T-cell (primary cell): Measurements from ENCODE around the gene CHST10. TPM values are rescaled to one million over a fixed set of nuclear protein-coding genes. Genes with fewer than 3 reads are reported as not detected.

Experiments
- ATAC-seq, 4 experiments: fragments of 200-7000 bp in 3 of 4; fragments of 150-1000 bp in 1 of 4; cut with Tn5 transposase; replicated peaks in 1 of 4; 1 replicate in 3 of 4; 2 replicates in 1 of 4; pipeline ENCODE4 v1.10.0; 2021; ENCODE audit warnings: moderate library complexity in 3 of 4, mild to moderate bottlenecking in 2 of 4, moderate number of reproducible peaks in 1 of 4
- CTCF ChIA-PET, 2 donors: fragments of 300-600 bp; sonication (Branson Sonifier 250); formaldehyde crosslinking; loops; one replicate each; lab custom pipeline; 2022; ENCODE audit warnings: antibody characterized with exemption in 2 of 2; lab: Charles Lee
- POLR2A ChIA-PET, 2 donors: fragments of 300-600 bp; sonication (Branson Sonifier 250); formaldehyde crosslinking; loops; one replicate each; lab custom pipeline; 2022; ENCODE audit warnings: antibody characterized with exemption in 2 of 2; lab: Charles Lee
- DNase-seq, 35 experiments: peaks; one replicate each; pipeline versions ENCODE4 v3.0.0 to v3.0.0-alpha.2; 2013 to 2023
- H3K27ac ChIP-seq: one replicate; pipeline ENCODE4 v1.5.1; 2013; ENCODE audit warnings: low read length
- H3K27me3 ChIP-seq, 2 experiments: replicated peaks in 1 of 2; 1 replicate in 1 of 2; 2 replicates in 1 of 2; pipeline versions ENCODE4 v1.6.1 to v1.7.0; 2013; ENCODE audit warnings: low read length in 1 of 2, mixed read lengths in 1 of 2; ENCODE audit not compliant: control insufficient read depth in 2 of 2, insufficient read depth in 2 of 2; ENCODE audit errors: extremely low read depth in 1 of 2
- H3K36me3 ChIP-seq, 2 donors: 1 replicate in 1 of 2; 2 replicates in 1 of 2; pipeline versions ENCODE4 v1.6.1 to v1.7.0; 2013; ENCODE audit warnings: low read length in 1 of 2; ENCODE audit not compliant: control insufficient read depth in 2 of 2, insufficient read depth in 1 of 2; ENCODE audit errors: extremely low read depth in 1 of 2
- H3K4me1 ChIP-seq, 2 experiments: 1 replicate in 1 of 2; 2 replicates in 1 of 2; pipeline versions ENCODE4 v1.6.1 to v1.7.0; 2013; ENCODE audit warnings: low read length in 2 of 2, mixed read lengths in 1 of 2; ENCODE audit not compliant: insufficient read depth in 2 of 2, control insufficient read depth in 1 of 2; ENCODE audit errors: extremely low read depth in 1 of 2
- H3K4me3 ChIP-seq, 2 donors: 1 replicate in 1 of 2; 2 replicates in 1 of 2; pipeline versions ENCODE4 v1.5.1 to v1.7.0; 2013; ENCODE audit warnings: mild to moderate bottlenecking in 2 of 2, low read length in 1 of 2, moderate library complexity in 1 of 2; ENCODE audit not compliant: control insufficient read depth in 1 of 2; ENCODE audit errors: extremely low read depth in 1 of 2
- H3K9me3 ChIP-seq: 2 replicates; pipeline ENCODE4 v1.7.0; 2013
- H3K27ac Mint-ChIP-seq, 2 donors: one replicate each; pipeline ENCODE4 v1.8.0; 2020 to 2021; ENCODE audit warnings: mild to moderate bottlenecking in 2 of 2, mixed read lengths in 2 of 2
- H3K27me3 Mint-ChIP-seq, 2 donors: one replicate each; pipeline ENCODE4 v1.8.0; 2021 to 2022; ENCODE audit warnings: mixed read lengths in 2 of 2
- H3K36me3 Mint-ChIP-seq: one replicate; pipeline ENCODE4 v1.8.0; 2021; ENCODE audit warnings: mixed read lengths
- H3K4me1 Mint-ChIP-seq, 3 donors: one replicate each; pipeline ENCODE4 v1.8.0; 2020 to 2022; ENCODE audit warnings: mixed read lengths in 3 of 3, mild to moderate bottlenecking in 1 of 3
- H3K4me3 Mint-ChIP-seq, 3 donors: one replicate each; pipeline ENCODE4 v1.8.0; 2020 to 2022; ENCODE audit warnings: mild to moderate bottlenecking in 3 of 3, mixed read lengths in 3 of 3, moderate library complexity in 3 of 3
- H3K9me3 Mint-ChIP-seq, 3 donors: one replicate each; pipeline ENCODE4 v1.8.0; 2020 to 2022; ENCODE audit warnings: mixed read lengths in 3 of 3
- WGBS: methylation state at CpG from one replicate; pipeline ENCODE4 v1.1.5; 2013; ENCODE audit warnings: missing lambda C conversion rate; ENCODE audit not compliant: insufficient coverage; 5-methylcytosine and 5-hydroxymethylcytosine counted together
- total RNA-seq, 35 experiments: library from RNA in 6 of 35; stranded (reverse) in 6 of 35; fragments of 120-200 nt in 1 of 35; gene quantifications; one replicate each; pipeline versions ENCODE4 v1.2.1 to v1.2.4 and lab custom pipeline; 2013 to 2026

Gene CHST10
- total RNA-seq, 5 donors from 2014 or later (not counting 1 experiment from before 2014, with no cell fraction given), result 3.4 to 5.8 (median 4.1) TPM

DNA sequence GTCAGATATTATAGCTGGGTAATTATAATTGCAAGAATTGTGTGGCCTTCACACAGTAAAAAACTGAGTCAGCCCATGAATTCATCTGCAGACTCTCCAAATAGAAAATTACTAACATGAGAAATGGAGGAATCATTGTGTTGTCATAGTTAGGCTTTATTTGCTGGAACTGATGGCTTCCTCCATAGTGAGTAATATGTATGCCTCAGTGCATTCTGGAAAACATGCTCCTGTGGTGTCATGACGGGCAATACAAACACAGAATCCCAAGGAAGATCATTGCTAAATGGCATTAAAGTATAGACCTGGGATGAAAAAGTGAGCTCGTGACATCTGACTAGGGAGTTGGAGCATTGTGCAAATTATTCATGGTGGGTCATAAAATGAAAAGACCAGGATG lies 29.2 kb upstream of the CHST10 start:
- no peak overlapping the region for H3K27ac ChIP-seq
- POLR2A ChIA-PET, result no interaction called here
- no peak overlapping the region for H3K27ac Mint-ChIP-seq
- no peaks in the 10 kb centered on the region for H3K4me1 ChIP-seq
- no peaks in the 10 kb centered on the region for H3K9me3 ChIP-seq
- ATAC-seq (no peak), DNase-seq (no peak)
- H3K27me3 Mint-ChIP-seq, result peaks cover 0 to 3% of the 10 kb centered on the region in 2 donors
- H3K4me3 Mint-ChIP-seq, result no peak overlapping the region
- no peaks in the 10 kb centered on the region for H3K36me3 ChIP-seq
- H3K4me3 ChIP-seq, result no peak overlapping the region
- H3K27me3 ChIP-seq, result no peaks in the 10 kb centered on the region
- CTCF ChIA-PET, result no interaction called here
- H3K9me3 Mint-ChIP-seq, result no peaks in the 10 kb centered on the region
- no peaks in the 10 kb centered on the region for H3K4me1 Mint-ChIP-seq
- WGBS, result 100% methylated on average over 1 of the region's 2 CpGs
- H3K36me3 Mint-ChIP-seq, result no peaks in the 10 kb centered on the region

DNA sequence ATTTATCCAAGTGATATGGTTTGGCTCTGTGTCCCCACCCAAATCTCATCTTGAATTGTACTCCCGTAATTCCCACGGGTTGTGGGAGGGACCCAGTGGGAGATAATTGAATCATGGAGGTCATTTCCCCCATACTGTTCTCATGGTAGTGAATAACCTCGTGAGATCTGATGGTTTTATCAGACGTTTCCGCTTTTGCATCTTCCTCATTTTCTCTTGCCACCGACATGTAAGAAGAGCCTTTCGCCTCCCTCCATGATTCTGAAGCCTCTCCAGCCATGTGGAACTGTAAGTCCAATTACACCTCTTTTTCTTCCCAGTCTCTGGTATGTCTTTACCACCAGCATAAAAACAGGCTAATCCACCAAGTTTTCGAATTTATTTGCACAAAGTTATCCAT lies 20.3 kb upstream of the CHST10 start:
- no peaks in the 10 kb centered on the region for H3K4me1 Mint-ChIP-seq
- Histone ChIP-seq H3K4me3 (no peak overlapping the region), H3K27me3 (peaks cover 0 to 5% of the 10 kb centered on the region in 2 experiments), H3K9me3 (no peaks in the 10 kb centered on the region), H3K4me1 (no peaks in the 10 kb centered on the region), H3K27ac (no peak overlapping the region), H3K36me3 (no peaks in the 10 kb centered on the region)
- WGBS, result 80% methylated on average over 6 of the region's 8 CpGs
- H3K27me3 Mint-ChIP-seq, result peaks cover 18% of the 10 kb centered on the region in 2 donors
- ChIA-PET POLR2A (no interaction called here), CTCF (no interaction called here)
- no peaks in the 10 kb centered on the region for H3K9me3 Mint-ChIP-seq
- DNase-seq (no peak), ATAC-seq (no peak)
- no peaks in the 10 kb centered on the region for H3K36me3 Mint-ChIP-seq
- no peak overlapping the region for H3K4me3 Mint-ChIP-seq
- H3K27ac Mint-ChIP-seq, result no peak overlapping the region

DNA sequence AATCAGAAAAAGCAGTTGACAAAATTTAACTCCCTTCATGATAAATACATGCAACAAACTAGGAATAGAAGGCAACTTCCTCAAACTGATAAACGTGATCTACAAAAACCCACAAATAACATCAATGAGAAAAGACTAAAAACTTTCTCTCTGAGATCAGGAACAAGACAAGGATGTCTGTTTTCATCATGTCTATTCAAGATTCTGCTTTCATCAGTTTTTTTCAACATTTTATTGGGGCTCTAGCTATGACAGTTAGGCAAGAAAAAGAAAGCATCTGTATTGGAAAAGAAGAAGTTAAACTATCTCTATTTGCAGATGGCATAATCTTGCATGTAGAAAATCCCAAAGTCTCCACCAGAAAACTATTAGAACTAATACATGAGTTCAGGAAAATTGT lies 12.3 kb upstream of the CHST10 start:
- Mint-ChIP-seq H3K4me3 (no peak overlapping the region), H3K36me3 (no peaks in the 10 kb centered on the region), H3K27ac (no peak overlapping the region), H3K9me3 (peaks cover 0 to 6% (median 0%) of the 10 kb centered on the region in 3 donors), H3K4me1 (peaks cover 6 to 13% (median 6%) of the 10 kb centered on the region in 3 donors), H3K27me3 (peaks cover 6 to 10% of the 10 kb centered on the region in 2 donors)
- no peak for DNase-seq
- Histone ChIP-seq H3K27me3 (no peaks in the 10 kb centered on the region), H3K4me1 (no peaks in the 10 kb centered on the region), H3K27ac (no peak overlapping the region), H3K9me3 (no peaks in the 10 kb centered on the region), H3K36me3 (no peaks in the 10 kb centered on the region), H3K4me3 (no peak overlapping the region)
- POLR2A ChIA-PET, result no interaction called here
- no peak for ATAC-seq
- no CpG with 5 or more reads among the region's 1 CpG for WGBS
- CTCF ChIA-PET, result no interaction called here

GRCh38 chr2:100427627-100428258 lies 10.3 kb upstream of the CHST10 start:
- 39% methylated on average over 5 of the region's 11 CpGs for WGBS

GRCh38 chr2:100427111-100427510 lies 9.6 kb upstream of the CHST10 start:
- H3K27me3 Mint-ChIP-seq, result peaks cover 10% of the 10 kb centered on the region in 2 donors
- H3K9me3 Mint-ChIP-seq, result peaks cover 0 to 6% (median 0%) of the 10 kb centered on the region in 3 donors
- ATAC-seq, result no peak
- no peaks in the 10 kb centered on the region for H3K27me3 ChIP-seq
- 97% methylated on average over 11 of the region's 12 CpGs for WGBS
- no peaks in the 10 kb centered on the region for H3K36me3 ChIP-seq
- H3K4me3 ChIP-seq, result no peak overlapping the region
- ChIA-PET POLR2A (no interaction called here), CTCF (interaction anchor here in 1 of 2 donors (1.0 kb wide), 1 partner anchor 10 kb away, joined by 3 read pairs; no protein-coding TSS in a partner anchor)
- peaks cover 6 to 13% (median 6%) of the 10 kb centered on the region in 3 donors for H3K4me1 Mint-ChIP-seq
- H3K27ac ChIP-seq, result no peak overlapping the region
- H3K4me3 Mint-ChIP-seq, result no peak overlapping the region
- H3K27ac Mint-ChIP-seq, result no peak overlapping the region
- no peak for DNase-seq
- H3K4me1 ChIP-seq, result no peaks in the 10 kb centered on the region
- no peaks in the 10 kb centered on the region for H3K9me3 ChIP-seq
- H3K36me3 Mint-ChIP-seq, result no peaks in the 10 kb centered on the region

More at GRCh38 chr2:100427627-100428258, 10.3 kb upstream of the CHST10 start:
- Histone ChIP-seq H3K4me1 (no peaks in the 10 kb centered on the region), H3K4me3 (no peak overlapping the region), H3K27me3 (no peaks in the 10 kb centered on the region), H3K9me3 (no peaks in the 10 kb centered on the region), H3K36me3 (no peaks in the 10 kb centered on the region), H3K27ac (no peak overlapping the region)
- H3K27me3 Mint-ChIP-seq, result peaks cover 10% of the 10 kb centered on the region in 2 donors
- POLR2A ChIA-PET, result no interaction called here
- CTCF ChIA-PET, result interaction anchor here in 1 of 2 donors (0.7 to 1.0 kb wide), 2 partner anchors 9 to 11 kb away, joined by 3 read pairs; no protein-coding TSS in a partner anchor
- peaks cover 0 to 6% (median 0%) of the 10 kb centered on the region in 3 donors for H3K9me3 Mint-ChIP-seq
- DNase-seq, result peak; percentile 31 to 75 (median 60)
- no peak overlapping the region for H3K4me3 Mint-ChIP-seq
- peak; percentile 65 to 84 (median 74) for ATAC-seq
- no peak overlapping the region for H3K27ac Mint-ChIP-seq
- peaks cover 6 to 13% (median 6%) of the 10 kb centered on the region in 3 donors for H3K4me1 Mint-ChIP-seq
- H3K36me3 Mint-ChIP-seq, result no peaks in the 10 kb centered on the region

- 87% methylated on average over 18 of the region's 18 CpGs for WGBS
- Histone ChIP-seq H3K27ac (no peak overlapping the region), H3K4me3 (no peak overlapping the region), H3K9me3 (no peaks in the 10 kb centered on the region), H3K4me1 (no peaks in the 10 kb centered on the region), H3K27me3 (no peaks in the 10 kb centered on the region), H3K36me3 (no peaks in the 10 kb centered on the region)
- DNase-seq, result no peak
- peaks cover 6 to 13% (median 6%) of the 10 kb centered on the region in 3 donors for H3K4me1 Mint-ChIP-seq
- H3K4me3 Mint-ChIP-seq, result no peak overlapping the region
- H3K27me3 Mint-ChIP-seq, result peaks cover 10% of the 10 kb centered on the region in 2 donors
- H3K36me3 Mint-ChIP-seq, result no peaks in the 10 kb centered on the region
- no peak overlapping the region for H3K27ac Mint-ChIP-seq
- no peak for ATAC-seq
- ChIA-PET CTCF (no interaction called here), POLR2A (no interaction called here)
- H3K9me3 Mint-ChIP-seq, result peaks cover 0 to 6% (median 0%) of the 10 kb centered on the region in 3 donors
Measured at GRCh38 chr2:100426384-100426720, 8.9 kb upstream of the CHST10 start.
